Hematopoietic multipotent progenitor cell treated with erythropoietin and hydrocortisone succinate and interleukin-3 and kit ligand, for 15 days (in vitro differentiated cells): ENCODE measurements around the gene MYL6B.

ENCODE experiments used
- DNase-seq: peaks from one replicate; pipeline ENCODE4 v3.0.0-alpha.2; 2015; ENCODE audit warnings: low spot score

Gene MYL6B

GRCh38 chr12:56122637-56123036 is 29.8 kb upstream of the MYL6B start:
- DNase-seq = no peak

- no peak for DNase-seq
These were observed 28.3 kb upstream of the MYL6B start for GRCh38 chr12:56124133-56124532.

- peak; percentile 58 for DNase-seq
These were observed 25.6 kb upstream of the MYL6B start for GRCh38 chr12:56126732-56127239.

GRCh38 chr12:56127485-56127887 is 24.9 kb upstream of the MYL6B start:
- no peak for DNase-seq

- peak; percentile 98 for DNase-seq
These were observed 24.3 kb upstream of the MYL6B start, which contains the start of gene ESYT1 for GRCh38 chr12:56127888-56128669. TSS of gene ESYT1 (plus strand) at chr12:56128267. CDS start at chr12:56128320, 53 bp downstream.

GRCh38 chr12:56128670-56129205 is 23.6 kb upstream of the MYL6B start:
- DNase-seq = no peak

GRCh38 chr12:56129206-56129941 is 23.0 kb upstream of the MYL6B start:
- peak; percentile 52 for DNase-seq

GRCh38 chr12:56129942-56130495 is 22.4 kb upstream of the MYL6B start:
- DNase-seq = no peak

GRCh38 chr12:56130876-56131275 is 21.5 kb upstream of the MYL6B start:
- DNase-seq = no peak

- no peak for DNase-seq
These were observed 17.5 kb upstream of the MYL6B start for GRCh38 chr12:56134897-56135296.

- DNase-seq = no peak
These were observed 14.4 kb upstream of the MYL6B start for GRCh38 chr12:56137853-56138571.

GRCh38 chr12:56141946-56142784 is 10.2 kb upstream of the MYL6B start:
- no peak for DNase-seq

GRCh38 chr12:56143217-56143616 is 9.2 kb upstream of the MYL6B start:
- DNase-seq = no peak

- DNase-seq = no peak
These were observed 8.5 kb upstream of the MYL6B start for GRCh38 chr12:56143870-56144269.

GRCh38 chr12:56145217-56145616 is 7.2 kb upstream of the MYL6B start:
- DNase-seq = no peak

GRCh38 chr12:56146492-56147460 is 5.6 kb upstream of the MYL6B start:
- no peak for DNase-seq

GRCh38 chr12:56150563-56150962 is 1.8 kb upstream of the MYL6B start:
- DNase-seq = peak; percentile 68

- peak; percentile 65 for DNase-seq
These were observed 685 bp upstream of the MYL6B start for GRCh38 chr12:56151672-56152131.
